HCT116 (cell line): ENCODE measurements around the gene OCA2. TPM values are rescaled to one million over a fixed set of nuclear protein-coding genes. Genes with fewer than 3 reads are reported as not detected.

Experiments
- ATAC-seq: fragments of 200-7000 bp; cut with Tn5 transposase; 2 replicates; pipeline ENCODE4 v1.9.1; 2020; ENCODE audit warnings: mild to moderate bottlenecking, moderate library complexity
- BruUV-seq: library from RNA; stranded (reverse); fragments of 400-500 nt; replicated peaks from 2 replicates; lab custom pipeline; 2021; lab: Mats Ljungman, UMichigan
- CTCF ChIA-PET: fragments of 300-600 bp; sonication (Branson Sonifier 250); formaldehyde crosslinking; loops from one replicate; lab custom pipeline; 2021; ENCODE audit warnings: antibody characterized with exemption; lab: Charles Lee
- POLR2A ChIA-PET: fragments of 300-600, 350-600 bp; sonication (Branson Sonifier 250); formaldehyde crosslinking; loops from one replicate; lab custom pipeline; 2021; ENCODE audit warnings: antibody characterized with exemption; lab: Charles Lee
- RAD21 ChIA-PET, 2 experiments: fragments of 300-600 bp; sonication (Branson Sonifier 250); formaldehyde crosslinking; loops; one replicate each; lab custom pipeline; 2023; ENCODE audit warnings: low total read pairs in 2 of 2; ENCODE audit not compliant: uncharacterized antibody in 2 of 2, unreplicated experiment in 2 of 2, low non-redundant PET in 1 of 2; lab: Charles Lee
- DNase-seq: peaks from one replicate; pipeline ENCODE4 v3.0.0-alpha.2; 2010; ENCODE audit warnings: low read depth, low spot score
- H2AFZ ChIP-seq: fragments of 200-600 bp; shearing (Covaris generic), sonication (generic); 2 replicates; pipeline ENCODE4 v1.6.1; 2017; ENCODE audit warnings: low read depth, mixed run types, mixed read lengths, antibody characterized with exemption, low read length; ENCODE audit not compliant: poor library complexity, severe bottlenecking
- H3K27ac ChIP-seq: 2 replicates; pipeline ENCODE4 v1.5.1; 2012; ENCODE audit warnings: low read depth, low read length
- H3K27me3 ChIP-seq: fragments of 200-600 bp; sonication (generic); 2 replicates; pipeline ENCODE4 v1.6.1; 2016; ENCODE audit warnings: mixed run types, low read length, mixed read lengths; ENCODE audit not compliant: insufficient read depth
- H3K36me3 ChIP-seq, 2 experiments: fragments of 200-500 bp in 1 of 2; fragments of 200-600 bp in 1 of 2; sonication (Bioruptor generic) in 1 of 2; sonication (generic) in 1 of 2; 2 replicates each; pipeline versions ENCODE4 v1.5.1 to v1.6.1; 2014 to 2016; ENCODE audit warnings: low read length in 2 of 2, inconsistent platforms in 1 of 2, mixed read lengths in 1 of 2, mixed run types in 1 of 2; ENCODE audit not compliant: insufficient read depth in 2 of 2, control insufficient read depth in 1 of 2
- H3K4me1 ChIP-seq, 2 experiments: fragments of 200-600 bp in 1 of 2; sonication (generic) in 1 of 2; 2 replicates each; pipeline versions ENCODE4 v1.5.1 to v1.6.1; 2012 to 2017; ENCODE audit warnings: low read length in 2 of 2, inconsistent platforms in 1 of 2, mild to moderate bottlenecking in 1 of 2, mixed read lengths in 1 of 2, mixed run types in 1 of 2, moderate library complexity in 1 of 2; ENCODE audit not compliant: insufficient read depth in 2 of 2, control insufficient read depth in 1 of 2
- H3K4me2 ChIP-seq: fragments of 200-600 bp; sonication (generic); 2 replicates; pipeline ENCODE4 v1.6.1; 2017; ENCODE audit warnings: mixed run types, low read length, mixed read lengths
- H3K4me3 ChIP-seq, 2 experiments: fragments of 200-600 bp in 1 of 2; sonication (generic) in 1 of 2; replicated peaks in 1 of 2; 2 replicates each; pipeline ENCODE4 v1.5.1; 2011 to 2016; ENCODE audit warnings: low read length in 2 of 2, control low read depth in 1 of 2, low read depth in 1 of 2, mild to moderate bottlenecking in 1 of 2, mixed read lengths in 1 of 2, mixed run types in 1 of 2
- H3K79me2 ChIP-seq: fragments of 200-600 bp; sonication (generic); 2 replicates; pipeline ENCODE4 v1.6.1; 2017; ENCODE audit warnings: mild to moderate bottlenecking, mixed run types, low read length, moderate library complexity, mixed read lengths; ENCODE audit not compliant: insufficient read depth
- H3K9ac ChIP-seq: fragments of 200-600 bp; sonication (generic); 2 replicates; pipeline ENCODE4 v1.6.1; 2016; ENCODE audit warnings: low read length, mixed read lengths
- H3K9me2 ChIP-seq: fragments of 200-600 bp; sonication (generic), shearing (Covaris generic); 2 replicates; pipeline ENCODE4 v1.6.1; 2017; ENCODE audit warnings: mixed run types, mild to moderate bottlenecking, moderate library complexity; ENCODE audit not compliant: insufficient read depth
- H3K9me3 ChIP-seq, 2 experiments: fragments of 200-500 bp in 1 of 2; fragments of 200-600 bp in 1 of 2; sonication (Bioruptor generic) in 1 of 2; sonication (generic) in 1 of 2; 2 replicates each; pipeline ENCODE4 v1.6.1; 2014 to 2017; ENCODE audit warnings: low read length in 2 of 2, mixed read lengths in 2 of 2, inconsistent platforms in 1 of 2, low read depth in 1 of 2, mild to moderate bottlenecking in 1 of 2, mixed run types in 1 of 2, moderate library complexity in 1 of 2; ENCODE audit not compliant: control insufficient read depth in 1 of 2, insufficient read depth in 1 of 2
- H4K20me1 ChIP-seq: fragments of 200-600 bp; sonication (generic), shearing (Covaris generic); 2 replicates; pipeline ENCODE4 v1.6.1; 2017; ENCODE audit warnings: mixed run types, mild to moderate bottlenecking, moderate library complexity; ENCODE audit not compliant: insufficient read depth
- ATF3 ChIP-seq: IDR thresholded peaks from 2 replicates; pipeline ENCODE4 v1.6.1; 2012
- FOSL1 ChIP-seq: IDR thresholded peaks from 2 replicates; pipeline ENCODE4 v1.6.1; 2012; ENCODE audit warnings: low read depth
- RAD21 ChIP-seq: IDR thresholded peaks from 2 replicates; pipeline ENCODE4 v1.6.1; 2012; ENCODE audit warnings: low read depth, mild to moderate bottlenecking
- REST ChIP-seq: IDR thresholded peaks from 2 replicates; pipeline ENCODE4 v1.6.1; 2012; ENCODE audit warnings: low read depth
- intact Hi-C: fragments of 100-400 bp; cut with micrococcal nuclease; formaldehyde crosslinking; loops from 2 replicates; pipeline ENCODE4 v1.10.0; 2022
- total RNA-seq: library from RNA; stranded (reverse); gene quantifications from one replicate; pipeline ENCODE4 v1.2.1, GENCODE V29; 2021; ENCODE audit not compliant: unreplicated experiment
- TF ChIP-seq, protein P1 (sequence below): IDR thresholded peaks from 2 replicates; pipeline ENCODE4 v1.6.1; 2012

The OCA2 gene
- total RNA-seq, 1 experiment from 2014 or later, result not detected

DNA sequence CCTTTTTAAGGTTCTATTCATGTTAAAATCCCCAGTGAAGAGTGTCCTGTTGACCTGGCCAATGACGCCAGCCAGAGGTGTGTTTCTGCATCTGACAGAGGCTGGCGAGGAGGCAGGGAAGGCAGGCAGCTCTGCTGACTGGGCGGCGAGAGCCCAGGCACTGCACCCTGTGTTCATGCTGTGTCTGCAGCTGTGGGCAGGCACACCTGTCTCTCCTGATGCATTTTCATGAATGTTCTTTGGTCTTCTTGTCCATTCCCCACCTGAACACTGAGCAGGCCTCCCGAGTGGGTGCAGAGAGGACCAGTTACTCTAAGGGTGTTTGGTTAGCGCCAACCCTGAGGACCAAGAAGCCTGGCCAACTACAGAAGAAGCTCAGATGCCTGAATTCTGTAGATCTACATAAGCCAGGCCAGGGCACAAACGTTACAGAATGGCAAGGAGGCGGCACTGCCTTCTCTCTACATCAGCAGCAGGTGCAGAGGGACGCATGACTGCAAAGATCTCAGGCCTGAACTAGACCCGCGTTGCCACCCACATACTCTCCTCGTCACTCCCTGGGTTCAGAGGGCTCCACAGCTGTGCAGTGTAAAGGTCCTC is 233.7 kb downstream of the OCA2 start (continued):
- TF ChIP-seq REST, result no peak

- ATAC-seq (no peak), DNase-seq (no peak)
- Histone ChIP-seq H3K4me1 (no peaks in the 10 kb centered on the region), H3K9me2 (no peaks in the 10 kb centered on the region), H3K79me2 (no peaks in the 10 kb centered on the region), H3K4me3 (no peak overlapping the region), H3K27me3 (no peaks in the 10 kb centered on the region), H3K27ac (no peak overlapping the region), H4K20me1 (no peaks in the 10 kb centered on the region), H3K9me3 (peaks cover 6 to 32% of the 10 kb centered on the region in 2 experiments; a peak in 2 of 4 replicates), H3K9ac (no peak overlapping the region), H2AFZ (no peak overlapping the region), H3K4me2 (no peak overlapping the region), H3K36me3 (no peaks in the 10 kb centered on the region)
- RAD21 ChIA-PET, result no interaction called here
- POLR2A ChIA-PET, result no interaction called here
- BruUV-seq, result no TSS peak
- no peak for TF ChIP-seq RAD21
- TF ChIP-seq FOSL1, result no peak
- no peak for TF ChIP-seq ATF3
- TF ChIP-seq, protein P1, sequence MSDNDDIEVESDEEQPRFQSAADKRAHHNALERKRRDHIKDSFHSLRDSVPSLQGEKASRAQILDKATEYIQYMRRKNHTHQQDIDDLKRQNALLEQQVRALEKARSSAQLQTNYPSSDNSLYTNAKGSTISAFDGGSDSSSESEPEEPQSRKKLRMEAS, result no peak
- CTCF ChIA-PET, result no interaction called here
- intact Hi-C loops, result no loop called here
Observed at GRCh38 chr15:27864719-27865118, 234.4 kb downstream of the OCA2 start.
